WTC11 (cell line): Measurements from ENCODE around the gene PRELP. TPM values are rescaled to one million over a fixed set of nuclear protein-coding genes. Genes with fewer than 3 reads are reported as not detected.

Experiments
- ATAC-seq: fragments of 200-7000 bp; cut with Tn5 transposase; 2 replicates; pipeline ENCODE4 v1.10.0; 2021; ENCODE audit warnings: mild to moderate bottlenecking, moderate library complexity
- Bru-seq: library from RNA; stranded (reverse); fragments of 400-500 nt; gene quantifications from one replicate; lab custom pipeline; 2021; lab: Mats Ljungman, UMichigan
- CTCF ChIA-PET: fragments of 300-600 bp; sonication (Branson Sonifier 250); formaldehyde crosslinking; loops from one replicate; lab custom pipeline; 2021; ENCODE audit warnings: antibody characterized with exemption; lab: Charles Lee
- POLR2A ChIA-PET: fragments of 350-600 bp; sonication (Branson Sonifier 250); formaldehyde crosslinking; loops from one replicate; lab custom pipeline; 2021; ENCODE audit warnings: antibody characterized with exemption; lab: Charles Lee
- DNase-seq: peaks from one replicate; pipeline ENCODE4 v3.0.0; 2021; ENCODE audit warnings: low spot score
- H3K27ac Mint-ChIP-seq: 2 replicates; pipeline ENCODE4 v1.8.0; 2021; ENCODE audit warnings: mixed read lengths
- H3K27me3 Mint-ChIP-seq: 2 replicates; pipeline ENCODE4 v1.8.0; 2021; ENCODE audit warnings: low read depth, mild to moderate bottlenecking, moderate library complexity, mixed read lengths
- H3K36me3 Mint-ChIP-seq: 2 replicates; pipeline ENCODE4 v1.8.0; 2021; ENCODE audit warnings: mixed read lengths
- H3K4me1 Mint-ChIP-seq: 2 replicates; pipeline ENCODE4 v1.8.0; 2022; ENCODE audit warnings: mixed read lengths
- H3K4me3 Mint-ChIP-seq: 2 replicates; pipeline ENCODE4 v1.8.0; 2021; ENCODE audit warnings: mild to moderate bottlenecking, moderate library complexity, mixed read lengths
- H3K9me3 Mint-ChIP-seq: 2 replicates; pipeline ENCODE4 v1.8.0; 2021; ENCODE audit warnings: mixed read lengths
- ATF3 ChIP-seq: sonication (generic); formaldehyde crosslinking; conservative IDR thresholded peaks from 2 replicates; pipeline ENCODE4 v1.8.1; 2022; ENCODE audit warnings: mild to moderate bottlenecking, missing genetic modification reagents
- CBFB ChIP-seq: sonication (generic); formaldehyde crosslinking; IDR thresholded peaks from 2 replicates; pipeline ENCODE4 v1.8.1; 2022; ENCODE audit warnings: mild to moderate bottlenecking, low read depth, missing genetic modification reagents
- ELF4 ChIP-seq: sonication (generic); formaldehyde crosslinking; IDR thresholded peaks from 2 replicates; pipeline ENCODE4 v1.8.1; 2022; ENCODE audit warnings: low read depth, mild to moderate bottlenecking, moderate library complexity, missing genetic modification reagents
- IRF2 ChIP-seq: sonication (generic); formaldehyde crosslinking; IDR thresholded peaks from 2 replicates; pipeline ENCODE4 v1.8.0; 2022; ENCODE audit warnings: low read depth, missing genetic modification reagents, borderline replicate concordance
- MYBL2 ChIP-seq: sonication (generic); formaldehyde crosslinking; IDR thresholded peaks from 2 replicates; pipeline ENCODE4 v1.8.1; 2023; ENCODE audit warnings: mild to moderate bottlenecking, moderate library complexity, missing genetic modification reagents
- NFATC4 ChIP-seq: fragments of 250-450 bp; sonication (Bioruptor Pico); IDR thresholded peaks from 2 replicates; pipeline ENCODE4 v1.9.0; 2021; ENCODE audit warnings: mild to moderate bottlenecking
- NR1H2 ChIP-seq: sonication (generic); formaldehyde crosslinking; IDR thresholded peaks from 2 replicates; pipeline ENCODE4 v1.9.0; 2021; ENCODE audit warnings: mild to moderate bottlenecking, moderate library complexity, missing genetic modification reagents
- PRRX2 ChIP-seq: fragments of 250-450 bp; sonication (Bioruptor Pico); IDR thresholded peaks from 2 replicates; pipeline ENCODE4 v1.8.0; 2021; ENCODE audit warnings: mild to moderate bottlenecking
- SOX15 ChIP-seq: fragments of 250-450 bp; sonication (Bioruptor Pico); IDR thresholded peaks from 2 replicates; pipeline ENCODE4 v1.9.0; 2021; ENCODE audit warnings: mild to moderate bottlenecking
- TEAD4 ChIP-seq: sonication (generic); formaldehyde crosslinking; IDR thresholded peaks from 2 replicates; pipeline ENCODE4 v1.8.0; 2022; ENCODE audit warnings: mild to moderate bottlenecking, missing genetic modification reagents
- TP53 ChIP-seq: sonication (generic); formaldehyde crosslinking; IDR thresholded peaks from 2 replicates; pipeline ENCODE4 v1.8.1; 2023; ENCODE audit warnings: mild to moderate bottlenecking, missing genetic modification reagents
- ZBTB21 ChIP-seq: sonication (generic); formaldehyde crosslinking; IDR thresholded peaks from 2 replicates; pipeline ENCODE4 v1.8.1; 2023; ENCODE audit warnings: mild to moderate bottlenecking, missing genetic modification reagents, borderline replicate concordance
- ZNF121 ChIP-seq: sonication (generic); formaldehyde crosslinking; IDR thresholded peaks from 2 replicates; pipeline ENCODE4 v1.8.0; 2023; ENCODE audit warnings: missing genetic modification reagents
- ZNF138 ChIP-seq: sonication (generic); formaldehyde crosslinking; conservative IDR thresholded peaks from 2 replicates; pipeline ENCODE4 v1.8.1; 2022; ENCODE audit warnings: mild to moderate bottlenecking, moderate library complexity, missing genetic modification reagents
- ZNF281 ChIP-seq: sonication (generic); formaldehyde crosslinking; IDR thresholded peaks from 2 replicates; pipeline ENCODE4 v1.8.0; 2023; ENCODE audit warnings: mild to moderate bottlenecking, missing genetic modification reagents
- ZNF317 ChIP-seq: sonication (generic); formaldehyde crosslinking; IDR thresholded peaks from 2 replicates; pipeline ENCODE4 v1.8.1; 2023; ENCODE audit warnings: low read depth, mild to moderate bottlenecking, moderate library complexity, missing genetic modification reagents, borderline replicate concordance
- long read RNA-seq, 3 experiments: library from RNA in 1 of 3; library from capped mRNA in 1 of 3; library from polyadenylated mRNA in 1 of 3; unstranded in 2 of 3; stranded (forward) in 1 of 3; transcript quantifications; one replicate each; pipeline ENCODE4 v2.0.0, GENCODE V29; 2021
- total RNA-seq: library from RNA; stranded (reverse); gene quantifications from 3 replicates; pipeline ENCODE4 v1.2.3, GENCODE V29; 2021

PRELP gene
- 0.17 to 0.23 TPM (median 0.18 TPM) in 3 replicates for total RNA-seq
- Bru-seq, nascent RNA: percentile 22 among the genes with signal in this experiment
- long read RNA-seq, experiment 1: 0 reads
- long read RNA-seq, experiment 2: 0 reads
- long read RNA-seq, experiment 3: 0 reads

DNA sequence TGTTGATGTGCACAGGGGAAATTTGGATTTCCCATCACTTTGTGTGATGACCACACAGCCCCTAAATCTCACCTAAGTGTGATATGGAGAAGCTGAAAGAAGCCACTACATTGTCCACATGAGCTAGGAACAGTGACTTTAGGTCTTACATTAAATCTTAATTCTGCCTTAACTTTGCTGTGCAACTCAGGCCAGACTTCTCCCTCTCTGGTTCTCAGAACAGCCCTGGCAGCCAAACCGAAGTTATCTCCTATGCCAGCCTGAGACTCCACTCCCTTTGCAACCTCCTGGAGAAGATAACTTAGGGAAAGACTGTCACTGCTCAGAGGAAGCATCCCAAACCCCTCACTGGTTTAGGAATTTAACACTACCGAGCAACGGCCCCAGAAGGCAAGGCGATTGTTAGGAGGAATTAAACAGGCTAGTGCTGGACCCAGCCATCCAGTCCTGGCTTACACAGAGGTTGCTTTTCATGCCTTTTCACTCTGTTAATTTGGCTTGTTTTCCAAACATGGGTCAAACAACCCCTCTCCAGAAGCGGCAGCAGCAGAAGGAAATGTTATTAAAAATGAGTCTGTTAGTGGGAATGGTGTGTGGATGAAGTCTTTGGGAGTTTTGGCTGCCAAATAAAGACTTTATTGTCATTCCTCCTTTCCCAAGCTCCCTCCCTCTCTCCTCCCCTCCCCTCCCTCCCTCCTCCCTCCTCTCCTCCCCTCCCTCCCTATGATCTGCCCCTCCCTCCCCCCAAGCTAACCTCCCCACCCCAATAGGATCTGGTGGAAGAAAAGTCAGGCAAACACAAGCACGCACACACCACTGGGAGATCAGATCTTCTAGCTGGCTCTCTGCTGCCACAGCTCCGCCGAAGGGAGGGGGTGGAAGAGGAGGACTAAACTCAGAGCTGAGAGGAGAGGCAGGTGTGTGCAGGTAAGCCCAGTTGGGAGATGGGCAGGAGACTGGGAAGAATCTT, at the start of gene PRELP:
Gene PRELP (plus strand): TSS at position 795 of the 970 bp plus-strand sequence. CDS start 7,379 bp downstream, outside the sequence.
- H3K27me3 Mint-ChIP-seq: no peaks in the 10 kb centered on the region; the same call in 1 of the 2 replicates
- ChIA-PET POLR2A (interaction anchor here (0.5 kb wide), 1 partner anchor 33 kb away, joined by 3 read pairs; no protein-coding TSS in a partner anchor), CTCF (interaction anchor here (0.6 to 5.5 kb wide), 24 partner anchors 9 to 435 kb away, joined by 3 to 60 read pairs (median 4); partner anchors contain the start of gene ATP2B4)
- no peak within 1 kb of the TSS for H3K27ac Mint-ChIP-seq
- H3K4me3 Mint-ChIP-seq: peak within 1 kb of the TSS; percentile 32
- H3K9me3 Mint-ChIP-seq: no peaks in the 10 kb centered on the region
- ATAC-seq: peak; percentile 91
- DNase-seq: peak; percentile 62
- H3K36me3 Mint-ChIP-seq: no peaks in the 10 kb centered on the region
- TF ChIP-seq CBFB (CRISPR knock-in tag): no peak
- peak; percentile 26; the same call in 1 of the 2 replicates for TF ChIP-seq ZNF121
- peaks cover 21% of the 10 kb centered on the region for H3K4me1 Mint-ChIP-seq

DNA sequence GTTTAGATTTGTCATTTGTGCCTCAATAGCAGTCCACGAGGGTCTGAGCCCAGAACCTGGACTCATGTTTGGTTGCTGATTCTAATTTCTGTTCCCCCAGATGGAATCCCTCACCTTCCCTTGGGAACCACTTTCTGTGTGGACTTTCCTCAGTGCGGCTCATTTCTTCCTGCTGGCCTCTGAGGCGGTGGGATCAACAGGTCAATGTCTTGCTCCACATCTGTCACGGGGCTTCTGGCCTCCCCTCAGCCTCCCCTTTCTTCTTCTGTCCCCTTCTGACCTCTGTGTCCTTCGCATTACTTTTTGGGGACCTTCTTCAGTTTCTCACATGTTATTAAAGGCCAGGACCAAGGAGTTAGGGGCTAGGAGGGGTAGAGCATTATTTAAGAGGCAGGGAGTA, 49.2 kb upstream of the PRELP start:
- Mint-ChIP-seq H3K36me3 (no peaks in the 10 kb centered on the region), H3K4me3 (no peak overlapping the region), H3K27me3 (no peaks in the 10 kb centered on the region; the same call in 1 of the 2 replicates), H3K9me3 (no peaks in the 10 kb centered on the region), H3K27ac (no peak overlapping the region), H3K4me1 (no peaks in the 10 kb centered on the region)
- ATAC-seq (no peak), DNase-seq (no peak)
- POLR2A ChIA-PET: no interaction called here
- CTCF ChIA-PET: no interaction called here
- no peak for TF ChIP-seq ZNF317 (CRISPR knock-in tag)
- TF ChIP-seq NR1H2 (CRISPR knock-in tag): no peak
- no peak for TF ChIP-seq ELF4 (CRISPR knock-in tag)
- TF ChIP-seq MYBL2 (CRISPR knock-in tag): no peak
- no peak for TF ChIP-seq ZBTB21 (CRISPR knock-in tag)
- TF ChIP-seq ATF3: no peak
- no peak for TF ChIP-seq ZNF138 (CRISPR knock-in tag)
- no peak for TF ChIP-seq TEAD4 (CRISPR knock-in tag)

- ATAC-seq (no peak), DNase-seq (no peak)
- ChIA-PET CTCF (interaction anchor here (0.6 kb wide), 1 partner anchor 77 kb away, joined by 3 read pairs; no protein-coding TSS in a partner anchor), POLR2A (no interaction called here)
- no peaks in the 10 kb centered on the region for H3K9me3 Mint-ChIP-seq
- H3K27ac Mint-ChIP-seq: no peak overlapping the region
- no peak for TF ChIP-seq TEAD4 (CRISPR knock-in tag)
- TF ChIP-seq TP53 (CRISPR knock-in tag): no peak
- no peak for TF ChIP-seq IRF2
- no peak for TF ChIP-seq PRRX2 (CRISPR knock-in tag)
- no peak for TF ChIP-seq SOX15
- TF ChIP-seq ZNF281 (CRISPR knock-in tag): no peak
- TF ChIP-seq NFATC4: no peak
- H3K4me1 Mint-ChIP-seq: no peaks in the 10 kb centered on the region; the same call in 1 of the 2 replicates
- H3K27me3 Mint-ChIP-seq: no peaks in the 10 kb centered on the region; the same call in 1 of the 2 replicates
- H3K4me3 Mint-ChIP-seq: no peak overlapping the region
- no peaks in the 10 kb centered on the region for H3K36me3 Mint-ChIP-seq
Observed at GRCh38 chr1:203426870-203427269, 48.7 kb upstream of the PRELP start.
